ENCODE data around the gene MBNL3.

DNA sequence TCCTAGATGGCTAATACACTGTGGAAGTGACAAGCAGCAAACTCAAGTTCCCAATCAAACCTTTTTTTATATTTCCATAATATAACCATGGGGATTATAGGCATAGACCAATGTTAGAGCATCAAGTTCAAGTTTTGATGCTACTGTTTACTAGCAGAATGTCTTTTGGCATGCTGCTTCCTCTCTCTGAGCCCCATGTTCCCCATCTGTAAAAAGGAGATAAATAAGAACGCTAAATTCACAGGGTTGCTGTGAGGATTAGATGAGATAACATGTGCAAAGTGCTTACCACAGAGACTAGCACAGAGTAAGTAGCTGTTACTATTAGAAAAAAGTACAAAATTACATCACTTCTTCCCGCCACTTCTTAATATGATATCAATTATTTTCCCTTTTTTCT is 18.0 kb downstream of the MBNL3 start:
- TF ChIP-seq GATA2 (IDR thresholded peaks at IDR 0.05; ENCODE audit: low read depth, low read length) = no peak
- no peak for TF ChIP-seq GATA3 (IDR thresholded peaks at IDR 0.05; ENCODE audit: low read depth, low read length)
